MV-4-11 (cell line): ENCODE data around the gene KRT6C.
"Not testable (repeated sequence)": the region's sequence is repeated elsewhere in the genome, so short reads cannot be mapped to it uniquely, and the experiment has no call there.

ENCODE experiments used
- DNase-seq: peaks from one replicate; lab custom pipeline; 2025; lab: John Stamatoyannopoulos, UW

The KRT6C gene

DNA sequence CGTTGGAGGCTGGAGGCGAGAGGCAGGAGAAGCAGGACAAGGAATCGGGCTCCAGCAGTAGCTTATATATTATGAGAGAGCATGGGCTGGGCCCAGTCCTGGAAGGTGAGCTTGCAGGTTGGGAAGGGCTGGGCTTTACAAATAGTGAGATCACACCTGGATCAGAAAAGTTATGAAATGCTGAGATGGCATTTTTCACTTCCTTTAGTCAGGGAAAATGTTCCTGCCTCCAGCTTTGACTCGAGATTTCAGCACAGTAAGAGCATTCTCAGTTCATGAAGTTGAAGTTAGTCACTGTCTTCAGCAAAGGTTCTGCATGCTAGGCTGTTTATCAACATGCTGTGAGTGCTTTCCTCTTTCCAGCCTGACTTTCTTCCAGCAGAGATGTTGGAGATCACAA, at the start of gene KRT6C:
TSS of gene KRT6C (minus strand) at position 38 of the 400 bp plus-strand sequence. CDS start 68 bp downstream, outside the sequence.
- no peak for DNase-seq

DNA sequence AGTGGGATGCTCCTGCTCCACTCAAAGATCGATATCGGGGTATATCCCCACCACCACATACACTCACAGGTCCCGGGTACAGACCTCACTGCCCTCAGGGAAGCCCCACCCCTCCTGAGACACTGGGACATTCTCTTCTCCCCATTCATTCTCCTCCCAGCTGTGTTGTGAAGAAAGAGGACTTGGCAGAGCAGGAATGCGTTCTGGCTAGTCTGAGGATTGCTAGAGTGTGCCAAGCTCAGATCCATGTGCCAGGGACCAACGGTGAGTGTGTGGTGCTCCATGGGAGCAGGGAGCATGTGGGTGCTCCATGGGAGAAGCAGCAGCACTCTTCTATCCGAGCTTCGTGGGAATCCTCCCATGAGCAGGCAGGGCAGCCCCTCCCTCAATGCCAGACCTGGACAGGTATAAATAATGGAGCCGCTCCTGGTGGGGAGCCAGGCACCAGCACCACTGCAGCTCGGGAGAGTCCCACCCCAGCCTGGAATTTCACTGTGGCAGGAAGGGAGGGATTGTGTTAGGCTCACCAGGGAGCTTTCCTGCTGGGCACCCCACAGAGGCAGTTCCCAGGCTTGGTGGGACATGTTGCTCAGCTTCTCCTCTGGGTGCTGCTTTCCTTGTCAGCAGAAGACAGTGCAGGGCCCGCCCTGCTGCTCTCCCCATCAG, 48.9 kb upstream of the KRT6C start:
- no peak for DNase-seq

DNA sequence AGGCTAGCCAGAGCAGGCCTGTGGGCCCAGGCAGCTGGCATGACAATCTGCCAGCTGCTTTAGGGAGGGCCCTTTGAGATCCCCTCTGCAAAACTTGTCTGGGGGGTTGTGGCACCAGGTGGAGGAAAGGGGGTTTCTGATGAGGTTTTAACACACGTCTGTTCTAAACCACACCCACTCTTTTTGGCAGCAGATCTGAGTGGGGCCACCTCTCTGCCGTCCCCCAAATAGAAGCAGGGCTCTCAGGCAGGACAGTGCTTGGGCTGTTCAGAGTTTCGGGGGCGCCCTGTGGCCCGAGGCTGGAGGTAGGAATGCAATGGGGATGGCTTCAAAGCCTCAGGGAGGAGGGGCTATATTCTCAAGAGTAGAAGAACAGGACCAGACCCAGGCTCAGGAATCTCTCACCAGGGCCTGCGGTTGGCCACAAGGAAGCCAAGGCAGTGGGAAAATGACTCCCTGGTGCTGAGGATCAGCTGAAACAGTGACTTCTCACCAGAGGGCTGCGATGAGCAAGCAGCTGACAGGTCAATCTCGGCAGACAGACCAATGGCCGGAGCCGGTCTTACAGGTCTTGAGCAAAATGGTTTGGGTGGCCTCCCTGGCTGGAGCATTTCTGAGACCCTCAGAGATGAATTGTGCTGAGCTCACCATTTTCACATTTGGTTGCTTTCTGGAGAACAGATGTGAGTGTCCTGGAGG, 48.1 kb upstream of the KRT6C start:
- no peak for DNase-seq

DNA sequence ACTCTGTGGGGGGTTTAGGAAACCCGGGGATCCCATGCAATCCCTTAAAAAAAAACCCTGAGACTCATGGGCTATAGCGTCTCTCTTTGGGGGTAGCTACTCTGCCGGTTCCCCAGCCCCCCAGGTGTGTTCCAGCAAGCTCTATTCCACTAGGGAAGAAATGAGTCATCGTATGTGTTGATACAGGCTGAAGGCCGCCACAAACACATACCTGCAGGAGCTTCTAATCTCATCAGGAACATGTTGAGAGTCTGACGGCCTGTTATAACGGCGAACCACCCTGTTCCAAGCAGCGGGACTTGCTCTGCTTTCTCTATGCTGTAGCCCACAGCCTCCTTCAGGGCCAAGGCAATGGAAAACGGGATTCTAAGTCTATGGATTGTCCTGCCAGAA, 47.6 kb upstream of the KRT6C start:
- no peak for DNase-seq

DNA sequence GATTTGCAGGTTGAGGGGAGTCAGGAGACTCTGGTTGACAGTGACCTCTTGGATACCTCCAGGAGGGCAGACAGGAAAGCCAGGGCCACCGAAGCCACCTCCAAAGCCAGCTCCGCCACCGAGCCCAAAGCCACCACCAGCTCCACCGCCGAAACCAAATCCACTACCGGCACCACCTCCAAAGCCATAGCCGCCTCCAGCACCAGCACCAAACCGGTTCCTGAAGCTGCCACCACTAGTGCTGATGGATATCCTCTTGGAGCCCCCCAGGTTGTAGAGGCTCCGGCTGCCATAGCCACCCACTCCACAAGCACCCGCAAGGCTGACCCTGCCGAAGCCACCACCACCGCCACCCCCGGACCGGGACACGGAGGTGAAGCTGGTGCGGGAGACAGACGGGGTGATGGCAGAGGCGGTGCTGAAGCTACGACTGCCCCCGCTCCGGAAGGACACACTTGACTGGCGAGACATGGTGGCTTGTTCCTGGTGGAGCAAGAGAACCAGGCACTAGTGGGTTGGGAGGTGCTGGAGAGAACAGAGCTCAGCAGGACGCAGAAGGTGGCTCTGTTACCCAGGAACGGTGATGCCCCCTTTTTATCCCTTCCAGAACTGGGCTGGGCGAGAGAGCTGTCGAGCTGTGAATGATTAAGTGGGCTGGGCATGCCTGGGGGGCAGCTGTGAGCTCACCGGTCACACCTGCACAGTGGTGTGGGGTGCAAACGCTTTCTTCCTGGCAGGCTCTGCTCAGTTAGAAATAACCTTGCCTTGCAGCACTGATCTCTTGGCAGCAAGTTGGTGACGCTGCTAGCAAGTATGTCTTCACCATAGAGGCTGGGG, 46.4 kb upstream of the KRT6C start, which contains the start of gene KRT5:
TSS of gene KRT5 (minus strand) at position 569 of the 837 bp plus-strand sequence. CDS start at position 471, 98 bp downstream.
- no peak for DNase-seq

DNA sequence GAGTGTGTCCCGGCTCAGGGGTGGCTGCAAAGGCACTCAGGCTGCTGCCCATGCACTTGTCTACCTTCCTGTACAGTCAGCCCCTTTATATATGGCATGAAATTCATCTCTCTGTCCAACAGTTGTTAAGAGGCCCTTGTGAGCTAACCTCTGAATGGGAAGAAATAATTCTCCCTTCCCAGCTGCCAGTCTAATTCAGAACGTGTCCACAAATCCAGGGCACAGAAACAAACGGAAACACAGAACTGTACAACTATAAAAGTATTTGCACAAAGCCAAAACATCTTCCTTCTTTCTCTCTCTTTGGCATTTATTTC, 45.7 kb upstream of the KRT6C start:
- DNase-seq: no peak

DNA sequence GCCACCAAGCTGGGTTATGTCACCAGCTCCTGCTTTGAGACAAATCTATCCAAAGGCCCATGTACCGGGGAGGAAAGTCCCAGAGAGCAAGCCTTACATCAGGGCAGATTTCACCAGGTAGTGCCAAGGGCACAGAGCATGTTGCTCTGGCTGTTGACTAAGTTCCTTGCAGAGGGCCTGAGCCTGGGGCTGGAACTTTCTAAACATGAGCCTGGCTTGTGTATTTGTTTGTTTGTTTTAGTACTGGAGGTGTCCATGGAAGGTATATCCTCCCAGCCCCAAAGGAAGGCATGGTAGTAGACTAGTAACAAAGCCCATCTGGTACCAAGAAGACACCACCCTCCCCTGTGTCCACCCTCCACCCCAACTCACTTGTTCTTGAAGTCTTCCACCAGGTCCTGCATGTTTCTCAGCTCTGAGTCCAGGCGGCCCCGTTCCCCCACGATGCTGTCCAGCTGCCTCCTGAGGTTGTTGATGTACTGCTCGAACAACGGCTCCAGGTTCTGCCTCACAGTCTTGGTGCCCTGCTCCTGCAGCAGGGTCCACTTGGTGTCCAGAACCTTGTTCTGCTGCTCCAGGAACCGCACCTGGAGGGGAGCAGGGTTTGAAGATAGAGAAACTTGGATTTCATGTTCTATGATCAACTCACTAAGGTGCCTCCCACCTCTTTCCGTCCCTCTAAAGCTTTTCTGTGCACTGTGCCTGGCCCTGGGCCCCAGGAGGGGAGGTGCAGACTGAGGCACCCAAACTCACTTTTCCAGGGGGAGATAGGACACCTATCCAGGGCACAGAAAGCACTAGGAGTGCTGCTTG, 45.2 kb upstream of the KRT6C start:
- DNase-seq: no peak

DNA sequence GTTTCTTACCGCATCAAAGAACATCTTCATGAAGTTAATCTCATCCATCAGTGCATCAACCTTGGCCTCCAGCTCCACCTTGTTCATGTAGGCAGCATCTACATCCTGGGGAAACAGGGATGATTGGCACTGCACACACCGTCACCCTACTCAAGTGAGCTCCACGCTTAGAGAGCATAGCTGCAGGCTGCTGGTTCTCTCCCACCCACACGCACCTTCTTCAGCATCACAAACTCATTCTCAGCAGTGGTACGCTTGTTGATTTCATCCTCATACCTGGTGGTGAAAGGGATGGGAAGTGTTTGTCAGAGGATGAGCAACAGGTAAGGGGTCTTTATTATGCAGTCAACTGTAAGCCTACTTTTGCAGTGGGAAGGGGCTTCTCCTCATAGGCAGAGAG, 44.3 kb upstream of the KRT6C start:
- DNase-seq: no peak

DNA sequence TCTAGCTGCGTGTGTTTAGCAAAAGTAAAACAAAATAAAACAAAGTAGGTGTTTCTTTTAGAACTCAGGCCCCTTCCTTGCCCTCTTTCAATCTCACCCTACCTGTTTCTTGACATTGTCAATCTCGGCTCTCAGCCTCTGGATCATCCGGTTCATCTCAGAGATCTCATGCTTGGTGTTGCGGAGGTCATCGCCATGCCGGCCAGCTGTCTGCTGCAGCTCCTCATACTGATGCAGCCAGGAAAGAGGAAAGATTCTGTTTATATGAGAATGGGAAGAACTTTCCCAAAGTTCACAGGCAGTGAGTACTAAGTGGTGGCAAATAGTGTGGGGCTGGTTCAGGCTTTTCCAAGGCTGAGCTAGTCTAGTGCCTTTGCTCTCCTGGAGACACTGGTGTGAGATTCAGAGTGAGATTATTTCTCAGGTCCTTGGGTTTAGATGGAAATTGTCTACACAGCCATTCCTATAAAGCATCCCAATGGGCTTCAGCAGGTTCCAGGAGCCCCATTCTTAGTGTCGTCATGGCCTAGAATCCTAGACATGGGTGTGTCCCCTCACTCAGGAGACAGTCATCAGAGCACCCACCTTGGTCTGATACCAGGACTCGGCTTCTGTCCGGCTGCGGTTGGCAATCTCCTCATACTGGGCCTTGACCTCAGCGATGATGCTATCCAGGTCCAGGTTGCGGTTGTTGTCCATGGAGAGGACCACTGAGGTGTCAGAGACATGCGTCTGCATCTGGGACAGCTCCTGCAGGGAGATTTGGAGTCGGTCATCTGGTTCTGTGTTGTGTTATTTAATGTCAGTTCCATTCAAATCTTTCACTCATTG, 43.6 kb upstream of the KRT6C start:
- DNase-seq: no peak

DNA sequence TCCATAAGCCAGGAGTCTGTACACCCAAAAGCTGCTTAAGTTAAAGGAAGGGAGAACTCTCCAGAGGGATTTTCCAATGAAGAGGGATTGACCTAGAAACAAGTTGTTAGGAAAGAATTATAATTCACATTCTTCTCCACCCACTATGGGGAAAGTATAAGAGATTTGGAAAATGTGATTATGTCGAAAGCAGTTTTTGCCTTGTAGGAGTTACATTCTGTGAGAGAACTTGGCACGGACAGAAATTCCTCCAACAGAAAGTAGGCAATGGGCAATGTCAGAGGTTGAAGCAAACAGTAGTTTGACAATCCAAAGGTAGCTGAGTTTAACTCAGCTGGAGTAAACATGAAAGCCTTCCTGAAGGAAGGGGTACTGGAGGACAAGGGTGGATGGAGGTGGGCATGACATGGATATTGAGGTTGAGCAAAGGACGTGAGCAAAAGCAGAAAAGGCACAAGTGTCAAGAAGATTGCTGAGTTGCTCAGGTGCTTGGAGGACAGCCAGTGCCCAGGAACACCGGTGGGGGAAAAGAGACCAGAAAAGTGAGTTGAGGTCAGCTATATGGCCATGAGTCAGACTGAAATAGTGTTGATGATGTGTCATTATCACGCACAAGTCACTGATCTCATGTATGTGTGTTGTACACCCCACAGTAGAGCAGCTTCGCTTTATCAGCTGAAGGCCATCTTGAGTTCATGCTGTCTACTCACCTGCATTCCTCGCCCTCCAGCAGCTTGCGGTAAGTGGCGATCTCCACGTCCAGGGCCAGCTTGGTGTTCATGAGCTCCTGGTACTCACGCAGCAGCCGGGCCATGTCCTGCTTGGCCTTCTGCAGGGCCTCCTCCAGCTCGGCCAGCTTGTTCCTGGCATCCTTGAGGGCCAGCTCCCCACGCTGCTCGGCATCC, 42.6 kb upstream of the KRT6C start:
- DNase-seq: no peak

DNA sequence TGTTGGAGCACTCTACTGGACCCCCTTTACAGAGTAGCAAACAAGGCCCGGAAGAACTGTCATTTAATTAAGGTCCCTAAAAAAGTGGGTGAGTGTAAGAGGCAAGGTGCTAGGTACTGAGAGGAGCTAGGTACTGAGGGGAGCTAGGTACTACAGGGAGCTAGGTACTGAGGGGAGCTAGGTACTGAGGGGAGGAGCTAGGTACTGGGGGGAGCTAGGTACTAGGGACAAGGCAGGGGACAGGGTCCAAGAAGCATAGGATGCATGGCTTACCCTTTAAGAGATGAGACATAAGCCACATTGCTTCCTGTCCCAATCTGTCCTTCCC, 41.7 kb upstream of the KRT6C start:
- DNase-seq: no peak

DNA sequence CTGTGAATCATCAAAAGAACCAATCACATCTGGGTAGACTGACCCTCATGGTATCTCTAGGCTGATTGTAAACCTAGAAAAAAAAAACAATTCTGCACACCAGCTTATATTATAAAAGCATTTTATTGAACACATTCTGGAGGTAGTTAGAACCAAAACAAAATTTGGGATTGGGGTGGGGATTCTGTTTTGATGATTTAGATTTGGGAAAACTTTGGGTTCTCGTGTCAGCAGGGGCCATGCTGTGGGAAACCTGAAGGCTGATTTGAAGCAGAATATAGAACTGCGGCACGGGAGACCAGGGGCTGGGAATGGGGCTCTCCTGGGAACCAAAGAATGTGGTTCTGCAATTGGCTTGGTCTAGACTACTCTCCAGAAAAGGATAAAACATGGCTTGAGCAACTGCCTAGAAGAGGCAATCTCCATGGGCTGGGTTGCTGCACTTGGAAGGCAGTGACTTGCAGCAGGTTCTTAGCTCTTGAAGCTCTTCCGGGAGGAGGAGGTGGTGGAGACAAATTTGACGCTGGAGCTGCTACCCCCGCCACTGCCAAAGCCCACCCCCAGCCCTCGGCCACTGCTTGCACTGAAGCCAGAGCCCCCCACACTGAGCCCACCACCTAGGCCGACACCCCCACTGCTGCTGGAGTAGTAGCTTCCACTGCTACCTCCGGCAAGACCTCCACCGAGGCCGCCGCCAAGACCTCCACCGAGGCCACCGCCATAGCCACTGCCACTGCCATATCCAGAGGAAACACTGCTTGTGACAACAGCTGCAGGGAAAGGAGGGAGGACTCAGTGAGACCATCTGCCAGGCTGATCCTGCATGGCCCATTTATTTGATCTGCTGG, 41.1 kb upstream of the KRT6C start:
- DNase-seq: no peak

DNA sequence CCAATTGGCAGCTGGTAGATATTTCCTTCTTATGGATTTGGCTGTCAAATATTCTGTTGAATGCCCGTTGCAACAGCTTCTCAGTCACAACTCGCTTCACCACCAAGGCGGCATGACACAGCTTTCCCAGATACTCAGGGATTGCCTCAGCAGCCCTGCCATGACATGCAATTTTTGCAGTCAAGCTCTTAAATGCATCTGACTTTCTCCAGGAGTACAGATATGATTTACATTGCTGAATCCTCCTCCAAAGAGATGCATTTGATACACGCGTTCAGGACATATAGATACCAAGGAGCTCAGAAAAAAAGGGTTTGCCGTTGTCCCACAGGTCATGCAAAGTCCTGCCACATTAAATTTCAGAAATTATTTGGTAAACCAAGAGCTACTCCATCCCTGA, 40.1 kb upstream of the KRT6C start:
- DNase-seq: no peak

DNA sequence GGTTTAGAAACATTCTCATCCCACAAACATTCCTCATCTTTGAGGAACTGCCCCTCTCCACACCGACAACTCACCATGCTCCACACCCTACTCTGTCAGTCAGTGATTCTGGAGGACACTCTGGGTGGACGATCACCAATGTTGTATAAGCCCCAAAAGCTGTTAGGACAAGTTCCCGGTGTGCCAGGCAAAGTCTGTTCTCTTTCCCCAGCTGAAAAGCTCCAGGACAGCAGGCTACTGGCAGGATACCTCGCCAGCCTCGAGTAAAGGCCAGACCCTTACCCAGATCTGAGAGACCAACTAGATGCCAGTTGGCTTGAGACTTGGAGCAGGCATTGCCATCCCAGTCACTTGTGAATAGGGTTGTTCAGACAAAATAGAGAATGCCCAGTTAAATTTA, 34.6 kb upstream of the KRT6C start:
- no peak for DNase-seq

DNA sequence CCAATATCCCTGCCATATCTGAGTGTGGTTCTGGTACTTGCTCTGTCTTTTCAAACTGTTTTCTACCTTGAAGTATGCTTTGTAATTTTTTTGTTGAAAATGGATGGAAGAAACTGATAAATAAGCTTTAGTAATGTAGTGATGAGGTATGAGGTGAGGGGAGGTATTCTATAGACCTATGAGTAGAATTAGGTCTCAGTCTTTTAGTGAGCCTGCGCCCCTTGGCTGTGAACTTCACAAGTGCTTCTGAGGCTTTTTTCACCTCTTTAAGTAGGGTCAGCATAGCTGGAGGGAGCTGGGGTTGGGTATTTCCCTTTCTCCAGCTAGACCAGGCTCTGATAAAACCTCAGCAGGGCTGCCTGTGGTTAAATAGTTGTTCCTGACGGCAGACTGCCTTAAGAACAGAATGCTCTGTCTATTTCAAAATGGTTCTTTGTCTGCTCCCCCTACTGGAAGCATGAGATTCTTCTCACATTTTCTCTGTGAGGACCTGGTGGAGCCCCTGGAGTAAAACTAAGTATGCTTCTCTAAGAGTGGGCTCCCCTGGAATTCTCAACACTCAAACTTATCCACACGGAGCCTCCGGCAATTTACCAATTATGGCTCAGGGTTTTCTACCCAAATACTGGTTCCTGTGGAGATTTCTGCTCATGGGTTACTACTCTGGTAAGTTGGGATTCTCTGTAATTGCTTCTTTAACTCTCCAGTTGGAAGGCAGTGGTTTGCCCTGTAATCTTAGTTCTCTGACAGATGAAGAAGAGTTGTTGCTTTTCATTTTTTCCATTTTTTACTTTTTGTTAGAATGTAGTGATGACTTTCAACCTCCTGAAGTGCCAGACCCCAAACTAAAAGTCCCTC, 33.5 kb upstream of the KRT6C start:
- peak; percentile 37 for DNase-seq

DNA sequence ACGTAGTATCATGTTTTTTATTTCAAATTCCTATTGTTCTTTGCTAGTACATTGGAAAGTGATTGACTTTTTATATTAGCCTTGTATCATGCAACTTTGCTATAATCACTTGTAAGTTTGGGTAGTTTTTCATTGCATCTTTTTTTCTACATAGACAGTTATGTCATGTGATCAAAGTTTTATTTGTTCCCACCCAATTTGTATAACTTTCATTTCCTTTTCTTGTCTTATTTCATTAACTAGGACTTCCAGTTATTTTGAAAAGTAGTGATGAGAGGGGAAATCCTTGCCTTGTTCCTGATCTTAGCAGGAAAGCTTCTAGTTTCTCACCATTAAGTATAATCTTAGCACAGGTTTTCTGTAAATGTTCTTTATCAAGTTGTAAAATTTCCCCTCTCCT, 29.3 kb upstream of the KRT6C start:
- no peak for DNase-seq

DNA sequence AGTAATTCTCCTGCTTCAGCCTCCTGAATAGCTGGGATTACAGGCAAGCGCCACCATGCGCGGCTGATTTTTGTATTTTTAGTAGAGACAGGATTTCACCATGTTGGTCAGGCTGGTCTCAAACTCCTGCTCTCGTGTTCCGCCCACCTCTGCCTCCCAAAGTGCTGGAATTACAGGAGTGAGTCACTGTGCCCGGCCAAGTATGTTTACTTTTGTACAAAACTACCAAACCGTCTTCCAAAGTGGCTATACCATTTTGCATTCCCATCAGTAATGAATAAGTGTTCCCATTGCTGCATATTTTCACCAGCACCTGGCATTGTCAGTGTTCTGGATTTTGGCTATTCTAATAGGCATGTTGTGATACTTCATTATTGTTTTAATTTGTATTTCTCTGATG, 27.9 kb upstream of the KRT6C start:
- no peak for DNase-seq

DNA sequence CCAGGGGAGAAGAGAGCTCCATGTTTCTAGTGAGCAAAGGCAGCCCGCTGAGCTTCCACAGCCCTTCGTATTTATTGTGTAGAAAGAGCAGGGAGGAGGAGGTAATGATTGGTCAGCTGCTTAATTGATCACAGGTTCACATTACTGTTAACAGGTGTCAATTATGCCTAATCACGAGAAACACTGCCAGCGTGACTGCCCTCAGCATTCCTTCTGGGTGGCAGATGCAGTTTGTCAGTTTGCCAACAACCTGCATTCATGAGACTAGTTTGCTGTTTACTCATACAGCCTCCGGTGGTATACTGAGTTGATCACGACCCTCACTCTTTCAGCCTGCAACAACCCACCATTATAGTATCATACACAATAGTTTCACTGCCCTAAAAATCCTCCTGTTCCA, 27.0 kb upstream of the KRT6C start:
- DNase-seq: not testable (repeated sequence)
